GM19452 (cell line): ENCODE results near the gene PCDHA10.
"Not testable (repeated sequence)": the region's sequence is repeated elsewhere in the genome, so short reads cannot be mapped to it uniquely, and the experiment has no call there.

ENCODE experiments used
- ATAC-seq: cut with Tn5 transposase; IDR thresholded peaks from one replicate; pipeline ENCODE4 v1.9.1; 2021; ENCODE audit not compliant: unreplicated experiment

Gene PCDHA10

GRCh38 chr5:140855772-140856674 lies at the start of gene PCDHA10:
Gene PCDHA10 (plus strand): TSS chr5:140855897. CDS start chr5:140856049, 152 bp downstream.
- no peak for ATAC-seq

- no peak for ATAC-seq
Measured at GRCh38 chr5:140806834-140807775, 48.6 kb upstream of the PCDHA10 start, which contains the start of gene PCDHA4. Gene PCDHA4 (plus strand): TSS chr5:140807068.

- ATAC-seq: not testable (repeated sequence)
Measured at GRCh38 chr5:140808241-140808888, 47.3 kb upstream of the PCDHA10 start.

- ATAC-seq: no peak
Measured at GRCh38 chr5:140808889-140809291, 46.8 kb upstream of the PCDHA10 start.

- no peak for ATAC-seq
Measured at GRCh38 chr5:140821375-140822280, 34.1 kb upstream of the PCDHA10 start, which contains the start of gene PCDHA5. Gene PCDHA5 (plus strand): TSS chr5:140821613.

- ATAC-seq: no peak
Measured at GRCh38 chr5:140822281-140822629, 33.4 kb upstream of the PCDHA10 start.

GRCh38 chr5:140822969-140823368 lies 32.7 kb upstream of the PCDHA10 start:
- ATAC-seq: not testable (repeated sequence)

- no peak for ATAC-seq
Measured at GRCh38 chr5:140823475-140823874, 32.2 kb upstream of the PCDHA10 start.

GRCh38 chr5:140827704-140828361 lies 27.9 kb upstream of the PCDHA10 start, which contains the start of gene PCDHA6:
Gene PCDHA6 (plus strand): TSS chr5:140827960. CDS start chr5:140828092, 132 bp downstream.
- no peak for ATAC-seq

- no peak for ATAC-seq
Measured at GRCh38 chr5:140828362-140828737, 27.3 kb upstream of the PCDHA10 start.

- ATAC-seq: not testable (repeated sequence)
Measured at GRCh38 chr5:140829511-140830501, 25.9 kb upstream of the PCDHA10 start.

GRCh38 chr5:140833993-140834392 lies 21.7 kb upstream of the PCDHA10 start, which contains the start of gene PCDHA7:
Gene PCDHA7 (plus strand): TSS chr5:140834269. CDS start chr5:140834384, 115 bp downstream.
- no peak for ATAC-seq

GRCh38 chr5:140834439-140835008 lies 21.2 kb upstream of the PCDHA10 start:
- not testable (repeated sequence) for ATAC-seq

- ATAC-seq: no peak
Measured at GRCh38 chr5:140835622-140836510, 19.8 kb upstream of the PCDHA10 start.

GRCh38 chr5:140840978-140841962 lies 14.4 kb upstream of the PCDHA10 start, which contains the start of gene PCDHA8:
Gene PCDHA8 (plus strand): TSS chr5:140841187. CDS start chr5:140841322, 135 bp downstream.
- ATAC-seq: no peak
